OCI-LY3 (cell line): ENCODE data around the gene APOD.

Experiments
- CTCF ChIP-seq: fragments of 200-600, 300-600 bp; sonication (generic); IDR thresholded peaks from 2 replicates; pipeline ENCODE4 v1.5.1; 2014; ENCODE audit warnings: antibody characterized with exemption, low read length, low read depth
- EZH2phosphoT487 ChIP-seq: fragments of 200-600 bp; shearing (Covaris generic); IDR thresholded peaks from 2 replicates; pipeline ENCODE4 v1.6.1; 2018; ENCODE audit warnings: antibody characterized with exemption, mixed run types, low read depth

- TF ChIP-seq CTCF (no peak), EZH2phosphoT487 (no peak)
Measured at GRCh38 chr3:195609229-195609628, 25.5 kb upstream of the APOD start.
